Activated CD8-positive, alpha-beta memory T cell treated with anti-CD3 and anti-CD28 coated beads for 24 hours (primary cell): ENCODE results near the gene SEPTIN5.

Experiments used
- DNase-seq: peaks from one replicate; pipeline ENCODE4 v3.0.0-alpha.2; 2020

Gene SEPTIN5

DNA sequence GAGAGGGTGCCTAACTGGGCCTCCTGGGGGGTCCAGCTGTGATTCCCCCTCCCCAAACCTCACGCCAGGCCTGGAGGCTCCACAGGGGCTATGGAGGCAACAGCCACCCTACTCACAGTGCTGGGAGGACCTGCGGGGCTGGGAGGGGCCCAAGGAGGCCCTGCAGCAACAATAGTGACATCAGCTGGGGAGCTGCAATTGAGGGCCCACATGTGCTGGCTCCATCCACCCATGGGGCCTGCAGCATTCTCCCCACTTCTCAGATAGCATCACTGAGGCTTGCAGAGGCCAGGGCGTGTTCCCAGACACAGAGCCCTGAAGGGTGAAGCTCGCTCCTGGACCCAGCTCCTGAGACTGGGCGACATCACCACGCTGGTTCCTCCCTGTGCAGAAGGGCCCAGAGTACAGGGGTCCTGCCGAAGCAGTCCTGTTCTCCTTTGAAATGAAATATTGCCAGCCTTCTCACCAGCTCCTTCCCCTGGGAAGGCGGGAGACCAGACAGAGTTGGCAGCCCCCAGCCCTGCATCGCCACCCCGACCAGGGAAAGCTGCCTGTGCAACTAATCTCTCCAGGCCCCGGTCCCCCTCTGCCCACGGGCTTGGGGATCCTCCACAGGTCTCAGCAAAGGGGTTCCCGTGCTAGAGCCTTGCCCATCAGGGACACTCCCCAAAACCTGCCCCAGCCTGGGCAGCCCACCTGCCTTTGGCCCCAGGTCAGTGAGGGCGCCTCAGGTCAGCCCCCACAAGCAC lies 37.4 kb downstream of the SEPTIN5 start:
- no peak for DNase-seq

DNA sequence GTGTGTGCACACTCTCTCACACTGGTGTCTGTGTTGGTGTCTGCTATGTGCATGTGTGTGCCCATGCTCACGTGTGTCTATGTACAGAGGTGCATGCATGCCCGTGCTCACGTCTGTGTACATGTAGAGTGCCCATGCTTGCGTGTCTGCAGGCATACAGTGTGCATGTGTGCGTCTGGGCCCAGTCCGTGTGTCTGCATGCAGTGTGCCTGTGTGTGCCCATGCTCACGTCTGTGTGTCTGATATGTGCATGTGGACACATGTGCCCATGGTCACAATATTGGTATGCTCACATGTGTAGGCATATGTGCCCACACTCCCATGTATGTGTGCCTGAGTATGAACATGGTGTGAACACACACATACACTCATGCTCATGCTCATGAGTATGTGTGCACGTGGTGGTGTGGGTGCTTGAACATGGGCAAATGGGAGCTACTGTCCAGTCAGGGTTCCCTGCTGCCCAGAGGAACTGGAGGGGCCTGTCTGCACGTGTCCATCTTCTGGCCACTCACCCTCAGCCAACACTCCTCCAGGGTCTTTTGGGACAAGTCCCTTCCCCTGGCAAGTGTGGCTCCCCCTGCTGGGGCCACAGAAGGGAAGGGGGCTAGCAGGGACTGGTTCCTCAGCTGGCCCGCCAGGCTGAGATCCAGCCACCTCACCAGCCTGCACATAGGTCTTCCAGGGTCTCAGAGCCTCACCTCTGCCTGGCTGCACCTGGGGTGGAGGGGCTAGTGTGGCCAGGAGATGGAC lies 39.0 kb downstream of the SEPTIN5 start:
- DNase-seq: no peak

DNA sequence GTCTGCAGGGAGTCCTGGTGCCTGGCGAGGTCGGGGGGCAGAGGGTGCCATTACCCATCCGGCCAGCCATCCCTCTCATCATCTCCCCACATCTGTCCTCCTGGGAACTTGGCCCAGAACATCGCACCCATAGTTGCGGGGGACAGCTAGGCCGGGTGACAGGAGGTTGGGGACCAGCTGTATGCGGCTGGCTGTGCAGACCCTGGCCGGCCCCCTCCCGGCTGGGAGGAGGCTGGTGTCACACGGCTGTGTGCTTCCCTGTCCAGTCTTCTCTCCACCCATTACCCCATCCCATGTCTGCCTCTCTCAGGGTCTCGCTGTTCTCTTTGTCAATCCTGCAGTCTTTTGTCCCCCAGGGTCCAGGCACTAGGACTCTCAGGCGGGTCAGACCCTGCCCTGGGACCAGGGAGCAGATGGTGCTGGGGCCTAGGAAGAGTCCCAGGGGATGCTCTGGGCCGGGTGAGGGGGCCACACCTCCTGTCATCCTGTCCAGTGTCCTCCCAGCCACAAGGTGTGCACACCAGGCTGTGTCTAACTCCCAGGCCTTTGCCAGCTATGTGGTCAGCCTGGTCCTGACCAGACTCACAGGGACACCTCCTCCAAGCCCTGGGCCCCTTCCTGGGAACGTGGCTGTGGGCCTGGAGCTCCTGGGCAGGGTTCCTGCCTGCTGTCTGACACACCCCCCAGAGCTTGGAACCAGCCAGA lies 39.8 kb downstream of the SEPTIN5 start:
- DNase-seq: no peak

DNA sequence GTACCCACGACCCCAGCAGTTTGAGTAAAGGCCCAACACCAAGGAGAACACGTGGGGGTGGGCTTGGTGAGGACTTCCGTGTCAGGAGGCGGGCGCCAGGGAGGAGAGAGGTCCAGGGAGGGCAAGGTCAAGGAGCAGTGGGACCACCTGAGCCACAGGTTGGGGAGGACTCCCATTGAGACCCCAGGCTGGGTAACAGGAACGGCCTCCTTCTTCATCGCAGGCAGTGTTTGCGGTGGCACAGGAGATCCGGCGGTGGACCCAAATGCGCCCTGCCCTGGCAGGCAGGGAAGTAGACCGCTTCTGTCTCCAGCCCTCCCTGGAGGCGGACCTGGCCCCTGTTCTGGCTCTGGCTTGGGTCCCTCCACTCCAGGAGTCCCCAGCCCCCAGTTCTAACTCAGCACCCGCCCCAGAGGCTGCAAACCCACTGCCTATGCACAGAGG lies 40.4 kb downstream of the SEPTIN5 start:
- no peak for DNase-seq

DNA sequence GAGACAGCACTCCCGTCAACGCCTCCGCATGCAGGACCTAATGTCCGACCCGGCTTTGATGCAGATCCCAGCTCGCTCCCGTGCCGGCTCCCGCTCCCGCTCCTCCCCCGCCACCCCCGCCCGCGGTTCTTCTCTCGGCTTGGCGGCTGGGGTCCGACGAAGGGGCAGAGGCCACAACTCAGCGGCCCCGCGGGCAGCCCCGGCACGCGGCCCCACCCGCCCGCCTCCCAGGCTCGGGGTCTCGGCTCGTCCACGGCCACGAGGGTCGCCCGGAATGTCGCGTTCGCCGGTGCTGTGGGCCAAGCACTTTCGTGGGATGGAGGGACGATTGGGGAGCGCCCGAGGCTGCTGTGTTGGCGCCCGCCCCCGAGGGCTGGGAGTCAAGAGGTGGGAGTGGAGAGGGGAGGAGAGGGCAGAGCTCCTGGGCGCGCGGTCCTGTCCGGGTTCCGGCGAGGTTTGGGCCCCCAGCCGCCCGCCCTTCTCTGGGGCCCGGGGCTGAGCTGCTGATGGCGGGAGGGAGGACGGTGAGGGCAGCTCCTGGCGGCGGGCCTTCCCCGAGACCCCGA lies 40.9 kb downstream of the SEPTIN5 start:
- no peak for DNase-seq

DNA sequence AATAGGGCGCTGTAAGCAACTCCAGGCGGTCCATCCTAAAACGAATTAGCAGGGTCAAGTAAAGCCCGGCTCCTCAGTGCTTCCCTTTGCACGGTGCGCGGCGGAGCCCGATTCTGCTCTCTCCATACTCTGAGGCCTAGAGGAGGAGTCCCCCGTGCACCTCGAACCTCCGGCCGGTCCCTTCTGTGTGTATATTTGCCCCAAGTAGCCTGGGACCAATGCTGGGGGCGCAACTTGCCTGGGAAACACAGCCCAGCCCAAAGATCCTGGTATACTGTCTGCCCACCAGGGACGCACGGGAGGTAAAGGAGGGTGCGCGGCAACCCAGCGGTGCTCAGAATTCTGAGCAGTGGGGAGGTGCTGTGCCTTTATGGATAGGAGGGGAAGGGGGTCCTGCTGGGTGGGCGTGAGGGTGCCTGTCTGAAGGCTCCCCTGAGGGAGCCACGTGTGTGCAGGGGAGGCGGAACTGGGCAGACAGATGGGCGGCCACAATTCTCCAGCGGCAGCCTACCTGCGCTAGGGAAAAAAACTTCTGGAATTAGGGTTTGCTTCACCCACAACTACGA lies 41.5 kb downstream of the SEPTIN5 start:
- DNase-seq: no peak

DNA sequence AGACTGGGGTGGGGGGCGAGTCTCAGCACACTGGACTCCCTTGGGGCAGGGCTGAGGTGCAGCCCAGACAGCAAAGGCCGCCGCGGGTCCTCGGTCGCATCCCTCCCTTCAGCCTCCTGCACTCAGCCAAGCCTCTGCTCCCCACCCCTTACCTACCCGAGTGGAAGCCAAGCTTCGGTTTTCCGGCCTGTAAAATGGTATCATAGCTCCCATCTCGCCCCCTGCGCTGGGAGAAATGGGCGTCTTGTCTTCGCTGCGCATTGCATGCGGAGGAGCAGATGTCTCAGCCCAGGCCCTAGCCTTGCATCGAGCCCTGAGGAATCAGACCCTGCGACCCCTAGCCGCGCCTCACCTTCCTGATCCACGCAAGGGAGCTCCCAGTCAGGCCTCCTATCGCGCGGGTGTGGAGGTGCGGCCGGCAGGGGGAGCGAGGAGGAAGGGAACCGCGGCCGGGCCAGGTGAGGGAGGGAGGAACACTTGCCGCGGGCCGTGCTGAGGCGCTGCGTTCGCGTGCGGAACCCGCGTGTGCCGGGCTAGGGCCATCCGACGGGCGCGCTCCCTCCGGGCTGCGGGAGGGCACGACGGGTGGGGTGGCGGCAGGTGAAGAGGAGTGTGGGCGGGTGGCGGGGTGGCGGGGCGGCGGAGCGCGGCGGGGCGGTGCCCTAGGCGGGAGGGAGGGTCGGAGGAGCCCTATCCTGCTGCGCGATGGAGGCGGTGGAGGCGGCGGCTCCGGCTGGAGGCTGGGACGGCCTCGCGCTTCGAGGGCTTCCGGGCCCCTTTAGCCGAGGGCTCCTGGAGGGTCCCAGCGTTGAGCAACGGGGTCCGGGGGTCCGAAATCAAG lies 42.2 kb downstream of the SEPTIN5 start:
- DNase-seq: peak; percentile 81

DNA sequence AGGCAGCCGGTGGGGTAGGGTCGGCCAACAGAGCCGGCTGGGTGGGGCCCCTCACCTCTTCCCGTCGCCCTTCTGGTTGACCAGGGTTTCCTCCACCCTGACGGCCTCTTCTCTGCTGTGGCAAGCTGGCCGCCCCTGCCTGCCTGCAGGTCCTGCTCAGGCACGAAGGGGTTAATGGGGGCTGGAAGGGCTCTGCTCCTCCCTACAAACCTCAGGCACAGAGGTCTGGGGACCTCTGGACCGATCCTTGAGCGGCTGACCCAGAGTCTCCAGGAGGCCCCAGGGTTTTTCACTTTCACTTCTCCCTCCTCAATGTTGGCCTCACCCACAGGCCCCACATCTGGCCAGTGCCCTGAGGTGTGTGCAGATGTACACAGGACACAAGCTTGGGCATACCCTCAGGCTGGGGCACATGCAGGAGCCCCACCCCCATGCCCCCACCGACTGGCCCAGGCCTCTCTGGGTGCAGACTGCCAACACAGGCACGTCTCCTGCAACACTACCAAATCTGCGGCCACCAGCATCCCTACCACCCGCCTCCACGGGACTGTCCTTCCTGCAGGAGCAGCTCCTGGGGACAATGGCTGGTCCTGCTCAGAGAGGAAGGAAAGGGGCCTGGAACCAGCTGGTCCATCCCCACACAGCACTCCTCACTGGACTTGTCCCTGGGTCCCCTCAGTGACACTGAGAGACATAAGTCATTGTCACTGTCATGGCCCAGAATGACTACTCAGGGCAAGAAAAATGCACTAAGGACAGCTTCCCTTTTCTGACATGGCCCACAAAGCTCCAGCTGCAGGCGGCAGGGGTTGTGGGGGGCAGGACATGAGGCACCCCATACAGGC lies 43.1 kb downstream of the SEPTIN5 start:
- no peak for DNase-seq

DNA sequence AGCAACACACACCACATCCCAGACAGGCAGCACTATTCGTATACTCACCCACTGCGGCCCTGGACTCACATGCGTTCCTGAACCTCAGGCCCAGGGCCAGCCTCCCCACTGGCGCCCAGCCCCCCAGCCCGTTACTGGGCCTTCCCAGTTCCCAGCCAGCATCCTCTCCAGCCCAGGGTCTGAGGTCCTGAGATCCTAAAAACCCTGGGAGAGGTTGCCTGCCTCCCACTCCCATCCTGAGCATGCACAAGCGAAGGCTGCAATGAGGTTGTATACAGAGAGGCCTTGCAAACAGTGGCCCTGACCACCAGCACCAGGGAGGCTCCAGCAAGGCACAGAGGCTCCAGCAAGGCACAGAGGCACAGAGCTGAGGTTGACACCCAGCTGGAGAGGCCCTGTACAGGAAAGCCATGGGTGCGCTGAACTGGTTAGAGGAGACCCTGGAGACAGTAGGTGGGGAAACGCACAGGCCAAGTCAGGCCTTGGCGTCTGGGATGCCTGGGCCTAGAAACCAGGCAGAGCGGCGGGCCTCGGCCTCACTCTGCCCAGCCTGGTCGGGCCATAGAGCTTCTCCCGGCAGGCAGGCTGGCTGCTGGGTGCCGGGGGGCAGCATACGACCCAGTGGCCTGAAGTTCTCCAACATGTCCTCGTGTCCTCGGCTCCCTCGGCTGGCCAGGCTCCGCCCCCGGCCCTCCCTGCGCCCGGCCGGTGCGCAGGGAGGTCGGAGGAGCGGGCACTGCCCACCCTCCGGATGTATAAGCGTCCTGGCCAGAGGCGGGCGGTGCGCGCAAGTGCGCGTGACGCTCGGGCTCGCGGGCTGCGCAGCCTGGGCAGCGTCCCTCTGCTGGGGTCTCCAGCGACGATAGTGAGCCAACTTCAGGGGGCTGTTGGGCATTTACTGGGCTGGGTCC lies 43.9 kb downstream of the SEPTIN5 start:
- no peak for DNase-seq

DNA sequence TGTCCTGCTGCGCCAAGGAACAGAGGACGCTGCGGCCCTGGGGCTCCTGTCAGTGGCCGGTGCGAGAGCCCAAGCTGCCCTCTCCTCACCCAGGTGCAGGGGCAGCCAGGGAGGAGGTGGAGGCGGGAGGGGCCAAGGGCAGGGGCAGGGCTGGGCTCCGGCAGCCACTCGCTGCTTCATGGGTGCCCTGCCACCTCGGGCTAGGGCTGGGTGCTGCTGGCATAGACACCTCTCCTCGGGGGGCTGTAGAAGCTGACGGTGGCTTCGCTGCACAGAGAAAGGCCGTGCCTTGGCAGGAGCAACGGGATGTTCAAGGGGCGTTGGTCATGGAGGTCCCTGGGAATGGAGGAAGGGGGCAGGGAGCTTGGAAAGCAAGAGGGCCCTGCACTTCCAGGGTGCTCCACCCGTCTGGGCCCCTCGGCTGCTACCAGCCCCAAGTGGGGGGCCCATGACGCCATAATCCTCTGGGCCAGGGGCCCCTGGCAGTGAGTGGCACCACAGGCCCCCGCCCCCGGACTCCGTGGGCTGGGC lies 44.7 kb downstream of the SEPTIN5 start:
- no peak for DNase-seq

DNA sequence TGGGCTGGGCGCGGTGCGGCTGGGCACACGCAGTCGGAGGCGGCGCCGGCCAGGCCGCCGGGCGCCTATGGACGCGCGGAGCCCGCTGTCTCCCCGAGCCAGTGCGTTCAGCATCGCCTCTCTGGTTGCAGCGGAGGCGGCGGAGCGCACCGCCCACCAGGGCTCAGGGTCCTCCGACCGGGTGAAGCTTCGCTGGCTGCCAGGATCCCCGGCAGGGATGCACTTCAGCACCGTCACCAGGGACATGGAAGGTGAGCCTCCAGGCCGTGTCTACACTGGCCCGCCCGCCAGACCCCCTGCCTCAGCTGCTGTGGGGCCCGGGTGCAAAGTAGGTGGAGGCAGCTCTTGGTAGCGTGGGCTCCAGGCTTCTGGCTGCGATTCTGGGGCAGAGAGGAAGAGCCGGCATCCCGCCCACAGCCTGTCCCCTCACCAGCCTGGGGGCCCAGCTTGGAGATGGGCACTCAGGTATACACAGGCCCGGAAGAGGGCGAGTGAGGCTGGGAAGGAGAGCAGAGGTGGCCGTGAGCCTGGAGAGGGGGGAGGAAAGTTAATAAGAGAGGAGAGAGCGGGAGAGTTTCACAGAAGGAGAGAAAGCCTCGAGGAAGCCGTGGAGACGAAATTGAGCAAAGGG lies 45.2 kb downstream of the SEPTIN5 start:
- no peak for DNase-seq

DNA sequence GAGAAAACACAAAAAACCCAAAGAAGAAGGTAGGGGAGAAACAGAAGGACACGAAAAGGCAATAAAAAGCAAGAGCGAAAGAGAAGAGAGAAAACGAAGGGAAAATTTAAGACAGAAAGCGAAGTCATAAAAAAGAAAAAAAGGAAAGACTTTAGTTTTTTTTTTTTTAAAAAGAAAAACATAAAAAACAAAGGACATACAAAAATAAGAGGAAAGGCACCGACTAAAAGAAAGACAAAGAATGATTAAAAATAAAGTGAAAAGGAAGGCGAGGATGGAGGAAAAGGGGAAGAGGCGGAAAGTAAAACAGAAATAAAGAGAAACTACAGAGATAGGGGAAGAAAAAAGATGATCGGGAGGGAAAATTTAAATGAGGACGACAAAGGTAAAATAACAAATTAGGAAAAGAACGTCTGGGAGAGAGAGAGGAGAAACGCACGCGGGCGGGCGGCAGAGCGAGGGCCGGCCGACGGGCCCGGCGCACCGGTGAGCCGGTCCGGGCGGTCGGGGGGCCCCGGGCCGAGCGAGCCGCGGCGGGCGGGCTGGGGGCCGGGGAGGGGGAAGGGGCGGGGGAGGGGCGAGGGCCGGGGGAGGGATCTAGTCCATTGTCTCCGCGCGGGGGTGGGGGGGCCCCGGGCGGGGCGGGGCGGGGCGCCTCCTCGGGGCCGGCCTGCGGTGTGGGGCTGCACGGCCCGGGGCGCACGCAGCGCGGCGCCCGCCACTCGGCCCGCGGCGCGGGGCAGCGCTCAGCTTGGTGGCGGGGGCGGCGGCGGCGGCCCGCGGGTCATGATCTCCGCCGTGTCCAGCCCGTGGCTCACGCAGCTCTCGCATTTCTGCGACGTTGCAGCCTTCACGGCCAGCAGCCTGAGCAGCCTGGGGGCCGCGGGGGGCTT lies 46.0 kb downstream of the SEPTIN5 start, which contains the start of gene TBX1:
Gene TBX1, plus strand, starts transcription at position 721 of the 893 bp plus-strand sequence. Its CDS starts 66 bp downstream, at position 787.
- no peak for DNase-seq

DNA sequence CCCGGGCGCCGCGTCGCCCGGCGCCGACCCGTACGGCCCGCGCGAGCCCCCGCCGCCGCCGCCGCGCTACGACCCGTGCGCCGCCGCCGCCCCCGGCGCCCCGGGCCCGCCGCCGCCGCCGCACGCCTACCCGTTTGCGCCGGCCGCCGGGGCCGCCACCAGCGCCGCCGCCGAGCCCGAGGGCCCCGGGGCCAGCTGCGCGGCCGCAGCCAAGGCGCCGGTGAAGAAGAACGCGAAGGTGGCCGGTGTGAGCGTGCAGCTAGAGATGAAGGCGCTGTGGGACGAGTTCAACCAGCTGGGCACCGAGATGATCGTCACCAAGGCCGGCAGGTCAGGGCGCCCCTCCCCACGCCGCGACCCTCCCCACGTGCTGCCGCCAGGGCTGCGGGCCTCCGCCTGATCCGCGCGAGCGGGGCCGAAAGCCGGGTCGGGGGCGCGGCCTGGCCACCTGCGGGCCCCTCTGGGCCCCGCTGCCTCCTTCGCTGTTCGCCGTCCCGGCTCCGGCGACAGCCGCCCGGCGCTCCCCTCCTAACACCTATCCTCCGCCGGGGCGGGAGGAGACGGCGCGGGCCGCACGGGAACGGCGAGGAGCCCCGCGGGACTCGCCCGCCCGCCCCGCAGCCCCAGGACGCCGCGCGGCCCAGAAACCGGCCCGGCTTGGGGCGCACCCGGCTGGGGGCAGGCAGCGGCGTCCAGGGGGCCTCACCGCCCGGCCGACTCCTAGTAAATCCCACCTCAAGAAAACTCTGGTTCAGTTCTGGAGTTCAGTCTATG lies 46.8 kb downstream of the SEPTIN5 start:
- no peak for DNase-seq

DNA sequence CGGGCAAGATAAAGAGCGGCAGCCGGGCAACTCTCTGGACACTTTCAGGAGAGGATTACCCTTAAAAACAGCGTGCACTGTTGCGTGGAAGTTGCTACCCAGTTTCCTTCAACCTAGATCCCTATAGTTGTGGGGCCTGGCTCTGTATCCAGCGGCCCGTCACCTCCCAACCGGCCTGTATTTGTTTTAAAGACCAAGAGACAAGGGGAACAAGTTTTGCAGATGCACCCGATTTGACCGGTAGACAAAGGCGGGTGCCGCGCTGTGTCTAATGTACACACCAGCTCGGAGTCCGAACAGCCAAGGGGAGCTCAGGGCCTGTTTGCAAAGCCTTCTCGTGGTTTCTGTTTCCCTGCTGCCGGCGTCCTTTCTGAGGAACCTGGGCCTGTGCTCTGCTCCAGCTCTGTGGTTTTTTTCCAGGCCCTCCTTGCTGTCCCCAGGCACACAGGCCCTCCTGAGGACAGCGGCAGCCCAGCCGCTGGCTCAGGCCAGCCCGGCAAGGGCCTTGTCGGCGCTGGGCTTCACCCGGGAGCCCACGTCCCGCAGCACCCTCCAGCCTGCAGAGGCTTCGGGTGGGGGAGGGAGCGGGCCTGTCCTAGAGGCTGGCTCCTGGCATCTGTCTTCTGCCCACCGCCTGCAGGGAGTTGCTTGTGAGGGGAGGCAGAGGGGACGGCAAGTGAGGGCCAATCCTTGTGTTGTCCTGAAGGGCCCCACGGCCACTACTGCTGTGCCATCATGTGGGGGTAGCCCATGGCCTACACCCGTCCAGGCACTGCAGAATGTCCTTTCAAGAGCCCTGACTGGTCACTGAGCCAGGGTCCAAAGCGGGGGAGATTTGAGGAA lies 47.6 kb downstream of the SEPTIN5 start:
- no peak for DNase-seq

DNA sequence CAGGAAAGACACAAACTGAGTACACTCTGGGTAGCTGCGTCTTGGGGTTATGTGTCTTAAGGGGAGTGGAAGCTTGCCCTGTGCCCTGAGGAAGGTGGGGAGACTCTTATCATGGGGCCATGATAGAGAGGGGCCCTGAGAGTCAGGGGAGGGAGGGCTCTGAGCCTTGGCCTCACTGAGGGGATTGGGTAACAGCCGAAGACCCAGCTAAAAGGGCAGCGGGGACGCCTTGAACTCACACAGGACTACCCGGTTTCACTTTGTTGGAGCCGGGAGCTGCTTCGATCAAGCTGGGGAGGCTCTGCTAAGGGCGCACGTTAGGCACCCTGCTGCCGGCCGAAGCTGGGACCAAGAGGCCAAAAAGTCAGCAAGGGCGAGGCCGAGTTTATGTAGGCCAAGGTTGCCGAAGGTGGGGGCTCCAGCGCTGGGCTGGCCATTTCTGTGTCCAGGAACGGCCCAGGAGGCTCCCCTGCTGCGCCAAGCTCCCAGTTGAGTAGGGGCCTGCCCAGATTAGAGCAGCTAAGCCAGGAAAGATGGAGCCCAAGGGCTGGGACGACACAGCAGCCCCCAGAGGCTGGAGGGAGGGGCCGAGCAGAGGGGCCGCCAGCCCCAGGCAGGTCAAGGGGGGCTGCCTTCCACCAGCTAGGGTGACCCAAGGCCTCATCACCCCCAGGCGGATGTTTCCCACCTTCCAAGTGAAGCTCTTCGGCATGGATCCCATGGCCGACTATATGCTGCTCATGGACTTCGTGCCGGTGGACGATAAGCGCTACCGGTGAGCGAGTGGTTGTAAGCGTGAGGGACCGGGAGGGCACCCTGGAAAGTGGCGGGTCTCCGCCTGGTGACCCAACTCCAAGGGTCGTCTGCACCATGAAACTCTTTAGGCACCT lies 48.5 kb downstream of the SEPTIN5 start:
- DNase-seq: no peak
